Muscle of arm (tissue), 14 donors: Measurements from ENCODE around the gene KXD1. TPM values are rescaled to one million over a fixed set of nuclear protein-coding genes. Genes with fewer than 3 reads are reported as not detected.
A peak's percentile ranks its signal among the peaks of the same experiment; 100 is the strongest.
"Not testable (repeated sequence)": the region's sequence is repeated elsewhere in the genome, so short reads cannot be mapped to it uniquely, and the experiment has no call there.

Source experiments
- DNase-seq: peaks from one replicate; pipeline ENCODE4 v3.0.0-alpha.2; 2013
- long read RNA-seq, 11 donors: transcript quantifications; one replicate each; lab custom pipeline, GENCODE V29; 2026
- polyA plus RNA-seq, 12 donors: library from polyadenylated mRNA; unstranded; fragments of 120-200 nt; gene quantifications; one replicate each; pipeline ENCODE4 v1.2.1, GENCODE V29; 2013; ENCODE audit not compliant: insufficient read length in 12 of 12

Gene KXD1, protein sequence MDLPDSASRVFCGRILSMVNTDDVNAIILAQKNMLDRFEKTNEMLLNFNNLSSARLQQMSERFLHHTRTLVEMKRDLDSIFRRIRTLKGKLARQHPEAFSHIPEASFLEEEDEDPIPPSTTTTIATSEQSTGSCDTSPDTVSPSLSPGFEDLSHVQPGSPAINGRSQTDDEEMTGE
- polyA plus RNA-seq: 100 to 1,000 TPM in 2 of 12 donors, 10 to 100 TPM in 9, not detected in 1; 58.9 to 125 (median 63.9) TPM
- long read RNA-seq, donor 1, transcript KXD1-201 (5 exons, 1,426 nt): major isoform, 19 of 59 reads
- long read RNA-seq, donor 1, partial matches to known transcripts: 32 of 59 reads
- long read RNA-seq, donor 1, other reads (novel, unspliced or antisense): 0 of 59 reads
- long read RNA-seq, donor 2, transcript KXD1-201 (5 exons, 1,426 nt): major isoform, 27 of 59 reads
- long read RNA-seq, donor 2, partial matches to known transcripts: 27 of 59 reads
- long read RNA-seq, donor 2, other reads (novel, unspliced or antisense): 0 of 59 reads
- long read RNA-seq, donor 3, transcript KXD1-201 (5 exons, 1,426 nt): major isoform, 9 of 18 reads
- long read RNA-seq, donor 3, partial matches to known transcripts: 6 of 18 reads
- long read RNA-seq, donor 3, other reads (novel, unspliced or antisense): 0 of 18 reads
- long read RNA-seq, donor 4, transcript KXD1-201 (5 exons, 1,426 nt): major isoform, 7 of 9 reads
- long read RNA-seq, donor 4, partial matches to known transcripts: 0 of 9 reads
- long read RNA-seq, donor 4, other reads (novel, unspliced or antisense): 0 of 9 reads
- long read RNA-seq, donor 5, transcript KXD1-205 (4 exons, 686 nt): minor isoform, 10 of 33 reads
- long read RNA-seq, donor 5, transcript KXD1-201 (5 exons, 1,426 nt): major isoform, 20 of 33 reads
- long read RNA-seq, donor 5, partial matches to known transcripts: 0 of 33 reads
- long read RNA-seq, donor 5, other reads (novel, unspliced or antisense): 0 of 33 reads
- long read RNA-seq, donor 6, transcript KXD1-201 (5 exons, 1,426 nt): major isoform, 9 of 17 reads
- long read RNA-seq, donor 6, partial matches to known transcripts: 0 of 17 reads
- long read RNA-seq, donor 6, other reads (novel, unspliced or antisense): 0 of 17 reads
- long read RNA-seq, donor 7, partial matches to known transcripts: 0 of 7 reads
- long read RNA-seq, donor 7, other reads (novel, unspliced or antisense): 0 of 7 reads
- long read RNA-seq, donor 8, transcript KXD1-201 (5 exons, 1,426 nt): major isoform, 28 of 58 reads
- long read RNA-seq, donor 8, partial matches to known transcripts: 26 of 58 reads
- long read RNA-seq, donor 8, other reads (novel, unspliced or antisense): 0 of 58 reads
- long read RNA-seq, donor 9, transcript KXD1-201 (5 exons, 1,426 nt): major isoform, 22 of 31 reads
- long read RNA-seq, donor 9, partial matches to known transcripts: 5 of 31 reads
- long read RNA-seq, donor 9, other reads (novel, unspliced or antisense): 0 of 31 reads
- long read RNA-seq, donor 10, transcript KXD1-201 (5 exons, 1,426 nt): major isoform, 29 of 70 reads
- long read RNA-seq, donor 10, partial matches to known transcripts: 36 of 70 reads
- long read RNA-seq, donor 10, other reads (novel, unspliced or antisense): 0 of 70 reads
- long read RNA-seq, donor 11, transcript KXD1-205 (4 exons, 686 nt): minor isoform, 11 of 45 reads
- long read RNA-seq, donor 11, transcript KXD1-201 (5 exons, 1,426 nt): major isoform, 31 of 45 reads
- long read RNA-seq, donor 11, partial matches to known transcripts: 0 of 45 reads
- long read RNA-seq, donor 11, other reads (novel, unspliced or antisense): 0 of 45 reads

DNA sequence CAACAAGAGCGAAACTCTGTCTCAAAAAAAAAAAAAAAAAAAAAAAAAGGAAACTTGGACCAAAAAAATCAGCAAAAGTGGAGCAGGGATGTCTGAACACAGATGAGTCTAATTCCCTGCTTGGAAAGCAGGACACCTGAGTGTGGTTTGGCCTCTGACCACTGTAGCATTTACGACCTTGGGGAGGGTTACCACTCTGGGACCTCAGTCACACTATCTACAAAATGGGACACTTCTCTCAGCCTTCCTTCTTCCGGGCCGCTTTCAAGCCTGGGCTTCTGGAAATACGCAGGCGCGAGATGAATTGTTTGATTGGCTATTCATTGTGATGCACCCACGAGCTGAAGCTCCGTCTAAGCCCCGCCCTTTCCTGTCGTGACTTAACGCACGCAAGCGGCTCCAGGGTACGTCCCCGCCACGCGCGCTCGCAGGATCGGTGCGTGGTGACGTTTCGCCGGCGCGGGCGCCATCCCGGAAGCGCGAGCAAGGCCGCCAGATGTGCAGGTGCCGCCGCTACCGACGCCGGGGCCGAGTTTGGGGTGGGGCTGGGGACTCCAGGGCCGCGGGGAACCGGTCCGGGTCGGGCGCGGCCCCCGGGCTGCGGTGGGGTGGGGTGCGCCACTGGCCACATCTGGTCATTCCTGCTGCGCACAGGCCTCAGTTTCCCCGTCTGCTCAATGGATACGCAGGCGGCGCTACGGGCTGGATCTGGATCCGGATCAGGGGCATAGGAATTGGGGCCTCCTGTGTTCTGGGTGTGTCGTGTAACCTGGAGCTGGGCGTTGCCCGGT lies at the start of gene KXD1:
KXD1 (plus strand) TSS at position 460 of the 791 bp plus-strand sequence. CDS start 4,187 bp downstream, outside the sequence.
- peak; percentile 98 for DNase-seq

DNA sequence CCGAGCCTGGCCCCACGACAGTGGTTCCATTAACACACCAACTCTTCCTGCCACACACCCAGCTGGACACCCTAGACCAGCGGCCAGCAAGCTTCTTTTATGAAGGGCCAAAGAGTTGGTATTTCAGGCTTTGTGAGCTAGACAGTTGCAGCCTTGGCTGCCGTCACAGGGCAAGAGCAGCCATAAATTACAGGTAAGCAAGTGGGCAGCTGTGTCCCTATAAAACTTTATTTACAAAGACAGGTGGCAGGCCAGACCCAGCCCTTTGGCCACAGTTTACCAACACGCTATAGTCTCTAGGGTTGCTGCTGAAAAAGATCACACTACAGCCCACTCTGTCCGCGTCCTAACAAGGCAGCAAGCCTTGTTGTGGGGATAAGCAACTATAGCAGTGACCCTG lies 49.1 kb upstream of the KXD1 start:
- DNase-seq: no peak

DNA sequence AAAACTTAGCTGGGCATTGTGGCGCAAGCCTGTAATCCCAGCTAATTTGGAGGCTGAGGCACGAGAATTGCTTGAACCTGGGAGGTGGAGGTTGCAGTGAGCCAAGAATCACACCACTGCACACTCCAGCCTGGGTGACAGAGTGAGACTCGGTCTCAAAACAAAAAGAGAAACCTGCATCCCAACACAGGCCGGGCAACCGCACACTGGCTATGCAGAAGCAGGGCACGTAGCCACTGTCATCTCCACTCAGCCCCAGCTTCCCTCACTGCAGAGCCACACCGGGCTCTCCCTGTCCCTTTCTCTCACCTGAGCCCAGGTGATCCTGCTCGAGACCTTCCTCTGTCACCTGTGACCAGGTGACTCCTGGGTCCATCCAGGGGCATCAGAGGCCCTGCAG lies 47.5 kb upstream of the KXD1 start:
- DNase-seq: no peak

DNA sequence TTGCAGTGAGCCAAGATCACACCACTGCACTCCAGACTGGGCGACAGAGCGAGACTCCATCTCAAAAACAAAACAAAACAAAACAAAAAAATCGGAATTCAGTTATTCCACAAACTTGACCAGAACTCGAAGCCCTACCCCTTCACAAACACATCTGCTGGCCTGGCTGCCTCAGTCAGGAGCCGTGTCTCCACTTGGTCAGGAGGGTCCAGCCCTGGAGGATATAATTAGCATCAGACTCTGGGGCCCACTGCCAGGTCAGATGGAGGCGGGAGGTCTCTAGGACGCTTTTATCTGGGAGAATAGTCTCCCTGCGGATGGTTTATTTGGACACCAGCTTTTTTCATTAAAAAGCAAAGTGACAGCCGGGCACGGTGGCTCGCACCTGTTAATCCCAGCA lies 43.8 kb upstream of the KXD1 start:
- DNase-seq: no peak

DNA sequence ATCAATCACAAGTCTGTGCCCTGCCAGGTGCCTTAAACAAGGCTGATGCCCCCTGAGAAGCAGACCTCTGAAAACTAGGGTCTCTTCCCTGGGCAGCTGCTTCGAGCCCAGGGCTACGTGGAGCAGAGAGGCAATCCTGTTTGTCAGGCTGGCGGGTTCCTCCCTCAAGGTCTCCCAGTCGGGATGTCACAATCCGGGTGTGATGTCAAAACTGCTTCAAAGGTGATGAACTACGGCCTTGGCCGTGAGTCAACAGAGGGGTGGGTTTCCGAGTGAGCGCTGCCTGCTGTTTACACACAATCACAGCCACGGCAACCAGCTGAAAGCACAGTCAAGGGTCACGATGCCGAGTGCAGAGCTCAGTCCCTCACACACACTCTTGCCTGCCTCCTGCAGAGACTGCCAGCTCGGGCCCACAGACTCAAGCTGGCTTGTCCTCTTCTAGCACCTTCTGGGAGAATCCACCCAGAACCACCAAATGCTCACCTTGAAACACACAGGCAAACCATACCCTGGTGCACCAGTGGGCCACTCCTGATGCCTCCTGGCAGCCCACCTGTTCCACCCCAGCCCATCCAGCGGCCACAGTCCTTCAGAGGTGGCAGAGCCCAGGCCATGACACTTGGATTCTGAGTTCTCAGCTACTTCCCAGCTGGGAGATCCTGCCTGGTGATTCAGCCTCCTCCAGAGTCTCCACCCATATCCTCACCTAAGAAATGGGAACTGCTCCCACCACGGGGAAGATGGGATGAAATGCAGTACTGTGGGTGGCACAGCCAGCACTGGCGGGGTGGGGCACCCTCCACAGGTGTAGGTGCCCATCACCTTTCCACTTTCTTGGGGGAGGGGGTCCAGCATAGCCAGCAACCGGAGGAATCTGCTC lies 42.6 kb upstream of the KXD1 start:
- DNase-seq: no peak

DNA sequence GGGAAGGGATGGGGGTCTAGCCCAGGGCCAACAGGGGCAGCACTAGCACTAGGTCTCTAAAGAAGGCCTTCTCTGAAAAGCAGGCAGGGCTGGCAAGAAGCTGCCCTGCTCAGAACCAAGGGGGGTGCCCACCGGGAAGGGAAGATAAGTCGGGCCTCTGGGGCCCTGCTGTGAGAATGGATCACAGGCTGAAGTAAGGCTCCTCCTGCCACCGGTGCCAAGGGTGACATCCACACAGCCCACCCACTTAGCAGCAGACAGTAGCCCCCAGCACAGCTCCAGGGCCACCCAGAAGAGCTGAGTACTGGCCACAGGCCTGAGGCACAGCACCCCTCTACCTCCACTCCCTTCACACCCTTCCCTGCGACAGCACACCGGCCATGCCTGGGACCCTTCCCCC lies 41.7 kb upstream of the KXD1 start:
- no peak for DNase-seq

DNA sequence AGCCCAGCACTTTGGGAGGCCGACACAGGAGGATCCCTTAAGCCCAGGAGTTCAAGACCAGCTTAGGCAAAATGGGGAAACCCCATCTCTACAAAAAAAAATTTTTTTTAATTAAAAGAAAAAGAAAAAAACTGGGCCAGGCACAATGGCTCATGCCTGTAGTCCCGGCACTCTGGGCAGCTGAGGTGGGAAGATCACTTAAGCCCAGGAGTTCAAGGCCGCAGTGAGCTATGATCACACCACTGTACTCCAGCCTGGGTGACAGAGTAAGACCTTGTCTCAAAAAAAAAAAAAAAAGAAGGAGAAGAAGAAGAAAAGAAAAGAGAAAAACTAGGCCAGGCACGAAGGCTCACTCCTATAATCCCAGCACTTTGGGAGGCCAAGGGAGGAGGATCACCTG lies 40.1 kb upstream of the KXD1 start:
- no peak for DNase-seq

DNA sequence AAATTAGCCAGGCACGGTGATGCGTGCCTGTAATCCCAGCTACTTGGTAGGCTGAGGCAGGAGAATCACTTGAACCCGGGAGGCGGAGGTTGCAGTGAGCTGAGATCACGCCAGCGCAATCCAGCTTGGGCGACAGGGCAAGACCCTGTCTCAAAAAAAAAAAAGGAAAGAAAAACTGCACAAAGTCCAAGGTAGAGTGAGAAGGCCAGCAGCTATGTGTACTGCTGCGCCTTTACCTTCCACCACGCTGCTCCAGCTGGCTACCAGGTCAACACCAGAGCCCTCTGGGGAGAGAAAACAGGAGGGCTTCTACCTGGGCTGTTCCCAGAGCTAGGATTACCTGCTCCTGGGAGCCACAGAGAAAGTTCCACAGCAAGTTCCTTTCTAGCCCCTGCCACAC lies 39.0 kb upstream of the KXD1 start:
- DNase-seq: no peak

DNA sequence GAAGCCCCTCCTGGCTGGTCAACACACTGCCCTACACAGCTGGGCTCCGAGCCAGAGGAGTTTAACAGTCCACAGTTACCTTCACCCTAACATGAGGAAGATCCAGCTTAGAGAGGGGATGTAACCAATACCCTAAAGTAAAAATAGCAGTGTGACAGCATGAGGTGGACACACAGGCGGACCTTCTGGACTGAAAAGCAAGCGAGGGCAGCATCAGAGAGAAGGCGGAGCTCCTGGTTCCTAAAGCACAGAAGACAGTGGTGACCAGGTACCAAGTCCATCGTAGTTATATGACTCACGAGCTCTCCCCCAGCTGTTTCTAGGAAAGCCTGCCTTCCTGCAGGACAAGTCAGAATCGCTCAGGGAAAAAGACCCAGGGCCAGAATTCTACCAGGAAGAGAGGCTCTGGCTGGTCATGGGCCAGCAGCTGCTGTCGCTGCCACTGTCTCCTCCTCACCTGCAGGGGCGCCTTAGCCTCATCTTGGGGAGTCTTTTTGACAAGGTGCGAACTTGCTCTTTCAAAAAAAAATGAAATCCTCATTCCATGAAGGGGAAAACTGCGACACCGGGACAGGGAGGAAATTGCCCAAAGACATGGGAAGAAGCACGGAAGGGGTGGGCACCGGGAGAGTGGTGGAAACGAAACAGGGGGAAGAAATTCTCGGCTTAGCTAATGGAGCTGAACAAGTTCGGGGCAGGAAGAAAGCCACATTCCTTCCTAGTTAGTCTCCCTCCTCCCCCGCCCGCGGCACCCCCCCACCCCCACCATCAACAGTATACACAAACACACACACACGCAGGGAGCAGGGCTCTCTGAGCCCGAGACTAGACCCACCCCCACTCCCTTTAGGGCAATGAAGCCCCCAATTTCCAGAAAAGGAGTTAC lies 37.5 kb upstream of the KXD1 start:
- DNase-seq: no peak

DNA sequence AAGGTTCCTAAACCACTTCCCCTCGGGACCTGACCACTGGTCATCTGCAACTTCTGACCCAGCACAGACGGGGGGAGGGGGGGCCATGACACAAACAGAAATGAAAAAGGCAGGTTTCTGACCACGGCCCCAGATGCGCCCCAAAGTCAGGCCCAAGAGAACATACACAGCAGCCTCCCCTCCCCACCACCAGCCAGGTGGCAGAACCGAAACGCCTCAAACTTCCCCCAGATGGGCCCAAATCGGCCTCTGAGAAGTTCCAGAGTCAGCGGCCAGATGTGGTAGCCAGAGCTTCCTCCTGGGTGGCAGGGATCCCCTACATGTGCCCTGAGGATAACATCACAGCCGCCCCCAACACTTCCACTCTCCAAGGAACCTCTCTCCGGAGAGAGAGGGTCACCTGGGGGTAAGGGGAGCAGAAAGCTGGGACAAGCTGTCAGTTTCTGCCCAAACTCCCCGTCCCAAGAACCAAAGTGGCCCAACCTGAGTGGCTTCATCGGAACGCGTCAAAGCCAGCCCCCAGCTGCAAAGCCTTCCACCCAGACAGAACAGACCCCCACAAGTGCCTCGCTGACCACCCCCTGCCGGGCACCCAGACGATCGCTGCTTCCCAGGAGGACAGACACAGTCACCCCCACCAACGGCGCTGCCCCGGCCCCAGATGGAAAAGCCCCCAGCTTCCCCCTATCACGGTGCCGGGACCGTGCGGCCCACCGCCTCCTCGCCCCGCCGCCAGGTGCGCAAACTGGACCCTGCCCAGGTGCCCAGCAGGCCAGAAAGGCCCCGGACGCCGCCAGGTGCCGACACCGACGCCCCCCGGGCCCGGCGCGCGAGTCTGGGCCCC lies 36.6 kb upstream of the KXD1 start:
- no peak for DNase-seq

DNA sequence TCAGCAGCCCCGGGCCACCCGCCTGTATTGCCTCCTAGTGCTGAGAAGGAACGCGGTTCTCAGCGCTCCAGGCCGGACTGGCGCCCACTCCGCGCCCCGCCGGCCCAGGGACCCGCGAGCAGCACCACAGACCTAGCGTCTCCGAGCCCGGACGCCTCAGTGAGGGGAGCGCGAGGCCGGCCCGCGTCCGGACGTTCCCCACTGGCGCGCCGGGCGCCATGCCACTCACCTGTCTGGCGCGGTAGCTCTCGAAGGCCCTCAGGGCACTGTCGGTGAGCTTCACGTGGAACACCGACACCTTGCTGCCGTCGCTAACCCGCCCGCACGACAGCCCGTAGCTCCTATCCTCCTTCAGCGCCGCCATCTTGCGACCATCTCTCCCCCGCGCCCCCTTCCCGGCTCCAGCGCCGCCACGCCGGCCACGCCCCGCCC lies 36.0 kb upstream of the KXD1 start, which contains the start of gene ELL:
ELL (minus strand) TSS at position 379 of the 432 bp plus-strand sequence; CDS start at position 364, 15 bp downstream.
- no peak for DNase-seq

DNA sequence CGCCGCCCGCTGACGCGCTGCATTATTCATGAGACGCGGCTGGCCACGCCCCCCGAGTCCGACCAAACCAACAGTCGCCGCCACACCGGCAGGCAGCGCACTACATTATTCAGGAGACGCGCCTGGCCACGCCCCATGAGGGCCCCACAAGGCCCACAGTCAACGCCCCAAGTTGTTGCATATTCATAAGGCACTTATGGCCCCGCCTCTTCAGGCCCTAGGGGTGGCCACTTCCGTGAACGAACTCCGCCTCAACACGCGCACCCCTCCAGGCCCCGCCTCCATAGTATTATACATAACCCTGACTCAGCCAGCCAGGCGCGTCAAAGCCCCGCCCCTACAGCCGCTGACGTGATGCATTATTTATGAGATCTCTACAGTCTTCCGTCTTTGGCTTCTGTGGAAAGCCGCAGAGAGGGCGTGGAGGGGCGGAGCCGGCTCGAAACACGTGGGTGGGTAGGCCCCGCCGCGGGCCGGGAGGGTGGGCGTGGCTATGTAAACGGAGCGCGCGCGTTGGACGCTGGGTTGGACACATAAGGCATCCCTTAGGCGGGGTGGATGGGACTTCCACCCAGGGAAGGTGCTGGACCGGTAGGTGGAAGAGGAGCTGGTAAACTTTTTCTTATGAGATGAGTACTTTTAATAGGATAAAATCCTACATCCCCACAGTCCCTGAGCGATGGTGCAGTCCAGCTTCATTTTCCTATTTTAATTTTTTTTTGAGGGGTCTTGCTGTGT lies 35.4 kb upstream of the KXD1 start:
- DNase-seq: peak; percentile 100

DNA sequence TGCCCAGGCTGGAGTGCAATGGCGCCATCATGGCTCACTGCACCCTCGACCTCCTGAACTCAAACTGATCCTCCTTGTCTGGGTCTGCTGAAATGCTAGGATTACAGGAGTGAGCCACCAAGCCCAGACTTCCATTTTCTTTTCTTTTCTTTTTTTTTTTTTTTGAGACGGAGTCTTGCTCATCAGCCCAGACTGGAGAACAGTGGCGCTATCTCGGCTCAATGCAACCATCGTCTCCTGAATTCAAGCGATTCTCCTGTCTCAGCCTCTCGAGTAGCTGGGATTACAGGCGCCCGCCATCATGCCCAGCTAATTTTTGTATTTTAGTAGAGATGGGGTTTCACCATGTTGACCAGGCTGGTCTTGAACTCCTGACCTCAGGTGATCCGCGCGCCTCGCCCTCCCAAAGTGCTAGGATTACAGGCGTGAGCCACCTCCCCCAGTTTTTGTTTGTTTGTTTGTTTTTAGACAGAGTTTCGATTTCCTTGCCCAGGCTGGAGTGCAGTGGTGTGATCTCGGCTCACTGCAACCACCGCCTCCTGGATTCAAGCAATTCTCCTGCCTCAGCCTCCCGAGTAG lies 34.7 kb upstream of the KXD1 start:
- DNase-seq: not testable (repeated sequence)

DNA sequence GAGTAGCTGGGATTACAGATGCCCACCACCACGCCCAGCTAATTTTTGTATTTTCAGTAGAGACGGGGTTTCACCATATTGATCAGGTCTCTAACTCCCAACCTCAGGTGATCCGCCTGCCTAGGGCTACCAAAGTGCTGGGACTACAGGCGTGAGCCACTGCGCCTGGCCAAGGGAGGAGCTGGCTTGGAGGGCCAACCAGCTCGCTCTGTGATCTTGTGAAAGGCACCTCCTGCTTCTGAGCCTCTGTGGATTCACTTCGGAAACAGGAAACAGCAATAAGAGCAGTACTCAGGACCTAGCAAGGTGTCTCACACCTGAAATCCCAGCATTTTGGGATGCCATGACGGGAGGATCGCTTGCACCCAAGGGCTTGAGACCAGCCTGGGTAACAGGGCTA lies 33.8 kb upstream of the KXD1 start:
- DNase-seq: no peak

DNA sequence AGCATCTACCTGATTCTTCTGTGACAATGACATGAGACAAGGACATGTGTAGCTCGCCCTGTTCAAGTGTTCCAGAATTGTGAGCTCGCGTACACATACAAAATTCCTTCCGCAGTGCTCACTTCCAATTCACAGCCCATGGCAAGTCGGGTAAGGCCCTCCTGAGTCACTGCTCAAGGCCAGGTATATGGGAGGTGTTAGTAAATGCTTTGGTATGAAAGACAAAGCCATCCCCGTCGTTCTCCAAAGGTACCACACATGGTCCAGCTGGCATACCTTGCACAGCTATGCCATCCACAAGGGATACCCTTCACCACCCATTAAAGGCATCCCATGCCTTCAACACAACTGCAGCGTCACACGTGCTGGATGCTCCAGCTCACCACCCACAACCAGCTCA lies 31.4 kb upstream of the KXD1 start:
- no peak for DNase-seq

DNA sequence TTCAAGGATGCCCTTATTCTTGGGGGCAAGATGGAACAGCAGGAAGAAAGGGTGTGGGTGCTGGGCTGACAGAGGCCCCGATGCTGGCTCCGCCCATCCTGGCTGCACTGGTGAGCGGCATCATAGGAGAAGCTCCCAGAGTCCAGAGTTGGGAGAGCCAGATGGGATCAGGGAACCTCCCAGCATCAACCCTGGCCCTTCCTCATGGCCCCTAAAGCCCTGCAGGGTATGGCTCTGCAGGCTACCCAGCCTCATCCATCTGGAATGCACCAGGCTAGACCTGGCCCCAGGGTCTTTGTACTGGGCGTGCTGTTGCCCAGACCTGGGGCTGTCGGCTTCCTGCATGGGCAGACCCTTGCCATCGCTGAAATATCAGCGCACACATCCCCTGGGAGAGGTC lies 27.9 kb upstream of the KXD1 start:
- DNase-seq: no peak
